Islet precursor cell (in vitro differentiated cells): Measurements from ENCODE around the gene DNAJC6.
"Not testable (repeated sequence)": the region's sequence is repeated elsewhere in the genome, so short reads cannot be mapped to it uniquely, and the experiment has no call there.

Experiments used
- DNase-seq: peaks from one replicate; pipeline ENCODE4 v3.0.0-alpha.2; 2018

DNAJC6 gene

GRCh38 chr1:65360648-65361047 lies 51.3 kb downstream of the DNAJC6 start:
- DNase-seq = no peak

- no peak for DNase-seq
These were observed 53.2 kb downstream of the DNAJC6 start for GRCh38 chr1:65362545-65362944.

DNA sequence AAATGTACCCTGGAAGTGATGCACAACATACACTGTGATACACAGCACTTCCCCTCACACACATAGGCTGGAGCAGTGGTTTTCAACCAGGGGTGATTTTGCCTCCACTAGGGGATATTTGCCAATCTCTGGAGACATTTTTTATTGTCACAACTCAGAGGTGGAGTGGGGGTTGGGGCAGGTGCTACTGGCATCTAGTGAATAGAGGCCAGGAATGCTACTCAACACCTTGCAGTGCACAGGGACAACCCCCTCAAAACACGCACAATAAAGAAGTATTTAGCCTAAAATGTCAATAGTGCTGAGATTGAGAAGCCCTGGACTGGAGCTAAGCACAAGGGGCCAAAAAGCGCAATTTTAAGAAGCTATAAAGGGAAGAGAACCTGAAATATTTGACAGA lies 54.1 kb downstream of the DNAJC6 start:
- DNase-seq = no peak

DNA sequence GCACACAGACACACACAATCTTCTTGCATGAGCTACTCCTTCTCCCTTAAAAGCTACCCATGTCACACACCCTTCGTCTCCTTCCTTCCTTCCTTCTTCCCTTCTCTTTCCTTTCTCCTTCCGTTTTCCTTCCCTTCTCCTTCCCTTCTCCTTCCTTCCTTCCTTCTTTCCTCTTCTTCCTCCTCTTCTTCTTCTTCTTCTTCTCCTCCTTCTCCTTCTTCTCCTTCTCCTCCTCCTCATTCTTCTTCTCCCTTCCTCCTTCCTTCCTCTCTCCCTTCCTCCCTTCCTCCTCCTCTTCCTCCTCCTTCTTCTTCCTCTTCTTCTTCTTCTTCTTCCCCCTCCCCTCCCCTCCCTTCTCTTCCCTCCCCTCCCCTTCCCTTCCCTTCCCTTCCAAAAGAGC lies 59.1 kb downstream of the DNAJC6 start:
- no peak for DNase-seq

GRCh38 chr1:65371544-65371943 lies 62.2 kb downstream of the DNAJC6 start:
- DNase-seq = no peak

GRCh38 chr1:65372557-65372956 lies 63.2 kb downstream of the DNAJC6 start:
- DNase-seq = no peak

DNA sequence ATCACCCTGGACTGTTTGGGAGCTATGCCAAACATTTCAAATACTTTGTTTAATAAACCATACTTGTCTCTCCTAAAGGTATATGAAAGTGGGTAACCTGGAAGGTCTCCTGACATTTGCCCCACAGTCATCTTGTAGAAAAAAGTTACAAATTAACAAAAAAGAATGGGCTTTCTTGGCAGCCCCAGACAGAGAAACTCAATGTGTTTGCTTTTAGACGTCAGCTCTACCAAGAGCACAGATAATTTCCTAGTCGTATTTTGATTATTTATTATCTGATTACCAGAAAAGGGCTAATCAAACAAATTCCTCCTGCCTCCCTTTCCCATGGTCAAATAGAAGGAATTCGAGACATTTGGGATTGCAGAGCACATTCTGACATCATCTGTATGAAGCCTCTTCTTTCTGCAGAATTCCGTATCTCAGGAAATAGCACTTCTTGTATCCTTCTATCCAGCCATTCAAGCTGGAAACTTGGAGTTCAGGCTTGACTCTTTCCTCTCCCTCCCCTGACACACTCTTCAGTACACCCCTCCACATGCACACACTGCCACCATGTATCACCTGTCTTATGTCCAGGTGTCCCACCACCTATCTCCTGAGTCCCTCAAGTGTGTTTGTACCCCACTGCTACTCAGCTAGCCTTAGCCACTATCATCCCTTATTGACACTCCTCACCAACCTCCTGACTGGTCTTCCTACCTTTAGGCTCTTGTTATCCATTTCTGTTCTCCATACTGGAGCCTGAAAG lies 68.3 kb downstream of the DNAJC6 start:
- no peak for DNase-seq

- no peak for DNase-seq
These were observed 69.1 kb downstream of the DNAJC6 start for GRCh38 chr1:65378247-65378946.

DNA sequence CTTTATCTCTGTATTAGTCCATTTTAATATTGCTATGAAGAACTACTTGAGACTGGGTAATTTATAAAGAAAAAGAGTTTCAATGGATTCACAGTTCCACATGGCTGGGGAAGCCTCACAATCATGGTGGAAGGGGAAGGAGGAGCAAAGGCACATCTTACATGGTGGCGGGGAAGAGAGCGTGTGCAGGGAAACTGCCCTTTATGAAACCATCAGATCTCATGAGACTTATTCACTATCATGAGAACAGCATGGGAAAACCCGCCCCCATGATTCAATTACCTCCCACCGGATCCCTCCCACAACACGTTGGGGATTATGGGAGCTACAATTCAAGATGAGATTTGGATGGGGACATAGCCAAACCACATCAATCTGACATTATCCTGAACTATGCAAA lies 75.1 kb downstream of the DNAJC6 start:
- not testable (repeated sequence) for DNase-seq

DNA sequence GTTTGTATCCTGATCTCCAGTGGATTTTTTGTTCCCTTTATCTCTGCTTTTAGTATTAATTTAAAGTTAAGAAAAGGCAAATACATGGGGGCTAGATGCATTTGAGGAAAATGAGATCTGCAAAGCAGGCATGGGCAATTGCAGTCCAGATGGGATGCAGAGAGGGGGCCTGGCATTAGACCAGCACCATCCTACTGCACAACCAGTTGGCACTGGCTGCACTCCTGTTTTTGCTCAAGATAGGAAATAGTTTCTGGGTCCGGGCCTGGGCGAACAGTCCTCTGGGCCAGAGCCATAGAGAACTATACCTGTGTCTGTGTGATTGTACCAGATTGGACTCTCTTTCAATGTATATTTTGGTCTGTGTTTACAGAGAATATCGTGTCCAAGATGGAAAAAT lies 77.1 kb downstream of the DNAJC6 start:
- DNase-seq = no peak

- no peak for DNase-seq
These were observed 78.5 kb downstream of the DNAJC6 start for GRCh38 chr1:65387821-65388220.

- no peak for DNase-seq
These were observed 79.8 kb downstream of the DNAJC6 start for GRCh38 chr1:65388908-65389695.

DNA sequence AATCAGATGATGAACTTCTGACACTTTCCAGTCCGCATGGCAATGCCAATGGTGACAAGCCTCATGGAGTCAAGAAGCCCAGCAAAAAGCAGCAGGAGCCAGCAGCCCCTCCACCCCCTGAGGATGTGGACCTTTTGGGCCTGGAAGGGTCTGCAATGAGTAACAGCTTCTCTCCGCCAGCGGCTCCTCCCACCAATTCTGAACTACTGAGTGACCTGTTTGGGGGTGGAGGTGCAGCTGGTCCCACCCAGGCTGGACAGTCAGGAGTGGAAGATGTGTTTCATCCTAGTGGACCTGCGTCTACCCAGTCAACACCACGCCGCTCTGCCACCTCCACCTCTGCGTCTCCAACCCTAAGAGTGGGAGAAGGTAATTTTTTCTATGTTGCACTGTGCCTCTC lies 83.2 kb downstream of the DNAJC6 start:
- no peak for DNase-seq

GRCh38 chr1:65393347-65393746 lies 84.0 kb downstream of the DNAJC6 start:
- no peak for DNase-seq

- no peak for DNase-seq
These were observed 84.6 kb downstream of the DNAJC6 start for GRCh38 chr1:65393928-65394327.

DNA sequence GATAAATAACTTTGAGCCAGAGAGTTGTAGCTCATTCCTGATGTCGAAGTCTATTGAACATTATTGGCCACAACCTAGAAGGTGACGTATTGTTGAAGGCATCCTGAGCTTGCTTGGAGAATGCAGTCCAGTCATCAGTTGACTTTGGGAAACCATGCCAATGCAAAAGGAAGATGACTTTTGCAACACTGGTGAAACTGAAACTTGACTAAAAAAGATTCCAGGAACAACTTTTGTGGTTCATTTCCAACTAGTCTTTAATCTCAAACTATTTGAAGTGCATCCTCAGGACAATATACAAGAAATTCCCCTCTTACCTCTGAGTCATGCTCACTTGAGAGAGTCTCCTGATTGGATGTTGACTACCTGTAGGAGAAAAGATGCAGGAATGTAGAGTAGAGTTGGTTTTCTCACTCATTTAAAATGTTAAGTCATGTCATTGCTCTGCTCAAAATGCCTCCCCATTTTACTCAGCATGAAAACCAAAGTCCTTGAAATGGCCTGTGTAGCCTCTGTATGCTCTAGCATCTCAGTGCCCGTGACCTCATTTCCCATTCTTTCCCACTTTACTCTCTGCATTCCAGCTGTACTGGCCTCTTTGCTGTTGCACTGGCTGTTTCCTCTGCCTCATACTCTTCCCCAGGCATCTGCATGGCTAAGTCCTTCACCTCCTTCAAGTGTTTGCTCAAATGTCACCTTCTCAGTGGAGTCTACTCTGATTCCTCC lies 86.7 kb downstream of the DNAJC6 start:
- peak; percentile 66 for DNase-seq

DNA sequence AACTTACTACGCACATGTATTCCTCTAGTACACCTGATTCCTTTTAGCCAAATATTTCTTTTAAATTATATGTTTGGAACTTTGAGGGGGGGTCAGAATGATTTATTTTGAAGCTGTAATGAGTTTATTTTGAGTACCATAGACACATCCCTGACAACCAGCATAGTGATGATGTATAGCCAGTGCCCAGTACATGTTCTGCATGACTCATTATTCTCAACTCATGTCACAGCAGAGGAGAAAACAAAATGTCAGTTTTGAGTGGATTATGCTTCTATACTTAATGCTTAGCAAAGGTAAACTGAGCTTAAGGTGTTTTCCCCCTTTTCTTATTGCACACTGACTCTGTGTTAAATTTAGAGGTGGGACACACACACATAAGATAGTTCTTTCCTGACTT lies 88.7 kb downstream of the DNAJC6 start:
- DNase-seq = no peak

DNA sequence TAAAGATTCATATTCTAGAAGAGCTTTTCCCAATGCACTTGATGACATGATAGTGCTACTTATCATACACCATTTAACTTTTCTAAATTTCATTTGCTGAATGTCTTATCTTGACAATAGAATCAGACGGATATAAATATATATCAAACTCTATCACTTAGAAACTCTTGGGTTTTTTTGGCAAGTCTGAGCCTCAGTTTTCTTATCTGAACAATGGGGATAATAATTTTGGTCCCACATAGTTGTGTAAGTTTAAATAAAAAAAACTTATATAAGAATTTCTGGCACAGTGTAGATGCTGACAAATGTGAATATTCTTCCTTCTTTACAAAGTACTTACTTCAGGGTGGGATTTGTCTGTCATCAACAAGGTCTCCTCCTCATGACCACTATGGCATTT lies 89.7 kb downstream of the DNAJC6 start:
- DNase-seq = no peak

- DNase-seq = no peak
These were observed 92.3 kb downstream of the DNAJC6 start for GRCh38 chr1:65401612-65402011.

DNA sequence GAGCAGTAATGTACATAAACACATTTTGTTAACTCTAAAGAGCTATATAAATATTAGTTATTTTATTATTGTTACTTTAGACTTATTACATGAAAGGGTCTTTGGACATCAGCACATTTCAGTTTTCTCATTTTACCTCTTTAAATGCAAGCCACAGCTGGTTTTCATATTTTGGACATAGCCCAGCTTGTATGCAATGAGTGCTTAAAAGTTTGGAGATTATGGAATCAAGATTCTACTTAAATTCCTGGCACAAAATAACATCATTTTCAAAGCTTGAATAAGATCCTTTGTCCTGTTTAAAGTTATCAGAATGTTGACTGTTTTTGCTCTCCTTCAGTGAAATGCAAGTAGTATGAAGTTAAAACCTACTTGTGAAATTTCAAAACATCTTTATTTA lies 95.6 kb downstream of the DNAJC6 start:
- no peak for DNase-seq

DNA sequence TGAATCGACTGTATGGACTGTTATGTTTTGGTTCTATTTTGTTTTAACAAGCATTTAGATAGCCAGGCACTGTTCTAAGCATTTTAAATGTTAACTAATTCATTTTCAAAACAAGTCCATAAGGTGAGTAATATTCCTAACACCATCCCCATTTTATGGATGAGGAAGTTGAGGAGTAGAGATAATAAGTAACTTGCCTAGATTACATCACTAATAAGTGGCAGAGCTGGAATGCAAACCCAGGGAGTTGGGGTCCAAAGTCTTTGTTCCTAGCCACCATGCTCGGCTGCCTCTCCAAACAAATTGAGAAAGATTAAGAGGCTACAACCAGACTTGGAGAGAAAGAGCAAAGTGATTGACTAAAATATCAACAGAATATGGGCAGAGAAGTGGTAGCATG lies 98.5 kb downstream of the DNAJC6 start:
- DNase-seq = no peak

- DNase-seq = no peak
These were observed 100.0 kb downstream of the DNAJC6 start for GRCh38 chr1:65409314-65409713.

- DNase-seq = no peak
These were observed 100.5 kb downstream of the DNAJC6 start for GRCh38 chr1:65409816-65410326.
